ENCODE data around the gene ENPP3. TPM values are rescaled to one million over a fixed set of nuclear protein-coding genes. Genes with fewer than 3 reads are reported as not detected.

Gene ENPP3
- total and polyA plus RNA-seq, 2 donors = 0.43 to 2.4 TPM

DNA sequence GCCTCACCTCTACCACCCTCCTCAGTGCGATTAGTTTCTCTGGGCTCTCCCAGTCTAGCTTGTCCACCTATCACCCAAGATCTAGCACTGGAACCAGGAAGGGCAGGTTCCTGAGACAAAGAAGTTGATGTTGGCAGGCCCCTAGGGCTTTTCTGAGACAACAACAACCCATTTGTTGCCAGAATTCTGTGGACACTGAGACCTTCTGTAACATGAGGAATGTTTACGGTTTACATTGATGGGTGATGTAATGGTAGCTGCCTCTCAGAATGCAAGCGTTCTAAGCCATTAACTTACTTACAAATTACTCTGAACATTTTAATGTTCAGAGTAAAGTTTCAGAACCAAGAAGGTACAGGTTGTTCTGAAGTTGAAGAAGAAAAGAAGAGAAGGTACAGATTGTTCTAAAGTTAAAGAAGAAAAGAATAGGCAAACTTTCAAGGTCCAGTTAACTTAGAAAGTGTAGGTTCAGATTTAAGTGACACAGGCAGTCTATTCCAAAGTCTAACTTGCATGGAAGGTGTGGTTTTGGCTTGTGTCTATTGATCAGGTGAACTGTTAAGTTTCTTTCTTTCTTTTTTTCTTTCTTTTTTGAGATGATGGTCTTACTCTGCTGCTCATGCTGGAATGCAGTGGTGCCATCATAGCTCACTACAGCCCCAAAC is 5.3 kb upstream of the ENPP3 start:
- 85% methylated on average over 3 of the region's 3 CpGs for WGBS
- peaks cover 1% of the 10 kb centered on the region for H3K4me1 ChIP-seq (ENCODE audit: insufficient read depth)
- no peak overlapping the region for H3K27ac ChIP-seq (ENCODE audit: low read depth)
- no peak for DNase-seq (ENCODE audit: extremely low spot score)
- no peaks in the 10 kb centered on the region for H3K36me3 ChIP-seq (ENCODE audit: insufficient read depth)
- no peak overlapping the region for H3K4me3 ChIP-seq (ENCODE audit: low read depth, low read length)

DNA sequence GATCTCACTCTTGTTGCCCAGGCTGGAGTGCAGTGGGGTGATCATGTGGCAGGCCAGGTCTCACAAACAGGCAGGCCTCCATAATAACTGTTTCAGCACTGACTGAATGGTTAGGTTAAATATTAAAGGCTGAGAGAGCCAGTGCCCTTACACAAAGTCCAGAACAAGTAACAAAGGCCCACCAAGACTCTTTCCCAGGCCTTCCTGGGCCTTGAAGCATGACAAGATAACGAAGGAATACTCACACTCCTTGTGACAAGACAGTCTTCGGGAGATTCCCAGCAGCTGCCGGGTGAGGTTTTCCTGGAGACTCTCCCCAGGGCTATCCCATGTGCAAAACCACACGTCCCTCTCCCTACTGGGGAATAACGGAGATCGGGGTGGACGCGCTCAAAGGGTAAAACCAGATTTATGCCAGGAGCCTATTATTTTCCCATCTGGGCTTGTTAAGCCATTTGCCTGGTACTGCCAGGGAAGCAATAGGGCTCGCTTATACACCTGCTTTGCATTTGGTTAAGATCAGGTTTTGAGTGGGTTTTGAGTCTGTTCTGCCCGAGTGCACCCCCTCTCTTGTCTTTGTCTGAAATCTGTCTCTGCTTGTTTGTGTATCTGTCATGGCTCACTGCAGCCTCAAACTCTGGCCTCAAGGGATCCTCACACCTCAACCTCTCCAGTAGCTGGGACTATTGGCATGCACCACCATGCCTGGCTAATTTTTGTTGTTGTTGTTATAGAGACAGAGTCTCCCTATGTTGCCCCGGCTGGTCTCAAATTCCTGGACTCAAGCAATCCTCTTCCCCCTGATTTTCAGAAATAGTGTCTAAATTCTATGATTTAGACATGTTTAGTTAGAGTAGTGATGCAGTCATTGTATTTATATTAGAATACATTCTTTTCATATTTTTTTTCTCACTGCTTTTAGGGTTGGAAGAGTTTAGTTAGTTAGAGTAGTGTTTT is 1.4 kb upstream of the ENPP3 start:
- no peak overlapping the region for H3K27ac ChIP-seq (ENCODE audit: low read depth)
- H3K4me1 ChIP-seq (ENCODE audit: insufficient read depth) = no peaks in the 10 kb centered on the region
- H3K36me3 ChIP-seq (ENCODE audit: insufficient read depth) = no peaks in the 10 kb centered on the region
- no peak for DNase-seq (ENCODE audit: extremely low spot score)
- H3K4me3 ChIP-seq (ENCODE audit: low read depth, low read length) = no peak overlapping the region
- 86% methylated on average over 11 of the region's 11 CpGs for WGBS

DNA sequence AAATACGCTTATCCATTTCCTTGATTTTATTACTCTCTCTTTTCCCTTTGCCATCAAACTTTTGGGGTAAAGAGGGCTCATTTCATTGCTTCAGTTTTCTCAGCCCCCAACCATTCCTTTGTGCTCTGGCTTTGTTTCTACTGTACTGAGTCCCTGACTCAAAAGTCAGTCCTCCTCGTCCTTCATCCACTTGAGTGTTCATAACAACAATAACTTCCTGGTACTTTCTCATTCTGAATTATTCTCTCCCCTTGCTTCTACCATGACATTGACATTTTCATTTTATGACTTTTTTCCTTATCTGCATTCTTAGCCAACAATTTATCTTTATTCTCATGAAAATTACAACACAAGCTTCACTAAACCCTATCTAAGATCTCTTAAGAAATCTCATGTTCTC is 911 bp downstream of the ENPP3 start:
- H3K27ac ChIP-seq (ENCODE audit: low read depth) = no peak overlapping the region
- no peaks in the 10 kb centered on the region for H3K36me3 ChIP-seq (ENCODE audit: insufficient read depth)
- no peak for DNase-seq (ENCODE audit: extremely low spot score)
- H3K4me3 ChIP-seq (ENCODE audit: low read depth, low read length) = no peak overlapping the region
- WGBS = 76% methylated on average over 2 of the region's 2 CpGs
- H3K4me1 ChIP-seq (ENCODE audit: insufficient read depth) = no peaks in the 10 kb centered on the region

DNA sequence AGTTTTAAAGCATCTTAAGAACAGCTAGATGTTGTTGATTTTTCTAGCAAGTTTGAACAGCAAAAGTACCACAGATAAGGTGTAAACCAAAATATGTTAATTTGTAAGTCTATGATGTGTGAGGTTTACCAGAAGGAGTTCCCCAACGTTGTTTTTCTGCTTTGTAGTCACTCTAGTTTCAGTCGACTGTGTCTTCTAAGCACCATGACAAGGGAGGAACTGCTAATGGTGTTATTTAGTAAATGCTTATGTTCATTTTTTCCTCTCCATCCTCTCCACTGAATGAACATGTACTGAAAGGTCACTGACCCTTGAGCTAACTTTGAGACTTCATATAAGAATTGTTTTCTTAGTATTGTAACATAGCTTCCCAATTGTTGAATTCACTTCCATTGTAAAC is 3.0 kb downstream of the ENPP3 start:
- 56% methylated on average over 2 of the region's 2 CpGs for WGBS
- no peak overlapping the region for H3K4me3 ChIP-seq (ENCODE audit: low read depth, low read length)

GRCh38 chr6:131640576-131640975 is 3.5 kb downstream of the ENPP3 start:
- DNase-seq (ENCODE audit: extremely low spot score) = no peak
- Histone ChIP-seq H3K4me3 (ENCODE audit: low read depth, low read length) (no peak overlapping the region), H3K4me1 (ENCODE audit: insufficient read depth) (no peaks in the 10 kb centered on the region), H3K36me3 (ENCODE audit: insufficient read depth) (no peaks in the 10 kb centered on the region), H3K27ac (ENCODE audit: low read depth) (no peak overlapping the region)
- WGBS = 82% methylated on average over 3 of the region's 3 CpGs

More for the DNA sequence above, 3.0 kb downstream of the ENPP3 start:
- Histone ChIP-seq H3K4me1 (ENCODE audit: insufficient read depth) (no peaks in the 10 kb centered on the region), H3K27ac (ENCODE audit: low read depth) (no peak overlapping the region), H3K36me3 (ENCODE audit: insufficient read depth) (no peaks in the 10 kb centered on the region)
- no peak for DNase-seq (ENCODE audit: extremely low spot score)

GRCh38 chr6:131641554-131641953 is 4.5 kb downstream of the ENPP3 start:
- DNase-seq (ENCODE audit: extremely low spot score) = no peak
- WGBS = 93% methylated on average over 1 of the region's 1 CpG
- Histone ChIP-seq H3K36me3 (ENCODE audit: insufficient read depth) (no peaks in the 10 kb centered on the region), H3K4me1 (ENCODE audit: insufficient read depth) (no peaks in the 10 kb centered on the region), H3K27ac (ENCODE audit: low read depth) (no peak overlapping the region), H3K4me3 (ENCODE audit: low read depth, low read length) (no peak overlapping the region)

GRCh38 chr6:131642565-131642964 is 5.5 kb downstream of the ENPP3 start:
- no peak for DNase-seq (ENCODE audit: extremely low spot score)
- WGBS = 83% methylated on average over 6 of the region's 6 CpGs
- no peaks in the 10 kb centered on the region for H3K4me1 ChIP-seq (ENCODE audit: insufficient read depth)
- H3K27ac ChIP-seq (ENCODE audit: low read depth) = no peak overlapping the region
- H3K36me3 ChIP-seq (ENCODE audit: insufficient read depth) = no peaks in the 10 kb centered on the region
- H3K4me3 ChIP-seq (ENCODE audit: low read depth, low read length) = no peak overlapping the region

GRCh38 chr6:131642987-131643611 is 6.0 kb downstream of the ENPP3 start:
- no peak for DNase-seq (ENCODE audit: extremely low spot score)
- Histone ChIP-seq H3K27ac (ENCODE audit: low read depth) (no peak overlapping the region), H3K4me3 (ENCODE audit: low read depth, low read length) (no peak overlapping the region), H3K4me1 (ENCODE audit: insufficient read depth) (no peaks in the 10 kb centered on the region), H3K36me3 (ENCODE audit: insufficient read depth) (no peaks in the 10 kb centered on the region)
- 69% methylated on average over 3 of the region's 3 CpGs for WGBS

- no peak for DNase-seq (ENCODE audit: extremely low spot score)
- H3K36me3 ChIP-seq (ENCODE audit: insufficient read depth) = no peaks in the 10 kb centered on the region
- H3K27ac ChIP-seq (ENCODE audit: low read depth) = no peak overlapping the region
- H3K4me1 ChIP-seq (ENCODE audit: insufficient read depth) = no peaks in the 10 kb centered on the region
- H3K4me3 ChIP-seq (ENCODE audit: low read depth, low read length) = no peak overlapping the region
- 66% methylated on average over 2 of the region's 2 CpGs for whole genome bisulfite sequencing
These were observed 6.9 kb downstream of the ENPP3 start for GRCh38 chr6:131643855-131644460.

- 80% methylated on average over 1 of the region's 1 CpG for WGBS
- Histone ChIP-seq H3K4me3 (ENCODE audit: low read depth, low read length) (no peak overlapping the region), H3K4me1 (ENCODE audit: insufficient read depth) (no peaks in the 10 kb centered on the region), H3K36me3 (ENCODE audit: insufficient read depth) (no peaks in the 10 kb centered on the region), H3K27ac (ENCODE audit: low read depth) (no peak overlapping the region)
- DNase-seq (ENCODE audit: extremely low spot score) = no peak
These were observed 7.8 kb downstream of the ENPP3 start for GRCh38 chr6:131644921-131645320.

- Histone ChIP-seq H3K4me1 (ENCODE audit: insufficient read depth) (no peaks in the 10 kb centered on the region), H3K4me3 (ENCODE audit: low read depth, low read length) (no peak overlapping the region), H3K27ac (ENCODE audit: low read depth) (no peak overlapping the region), H3K36me3 (ENCODE audit: insufficient read depth) (no peaks in the 10 kb centered on the region)
- 89% methylated on average over 2 of the region's 2 CpGs for WGBS
- DNase-seq (ENCODE audit: extremely low spot score) = no peak
These were observed 8.7 kb downstream of the ENPP3 start for GRCh38 chr6:131645846-131646245.

DNA sequence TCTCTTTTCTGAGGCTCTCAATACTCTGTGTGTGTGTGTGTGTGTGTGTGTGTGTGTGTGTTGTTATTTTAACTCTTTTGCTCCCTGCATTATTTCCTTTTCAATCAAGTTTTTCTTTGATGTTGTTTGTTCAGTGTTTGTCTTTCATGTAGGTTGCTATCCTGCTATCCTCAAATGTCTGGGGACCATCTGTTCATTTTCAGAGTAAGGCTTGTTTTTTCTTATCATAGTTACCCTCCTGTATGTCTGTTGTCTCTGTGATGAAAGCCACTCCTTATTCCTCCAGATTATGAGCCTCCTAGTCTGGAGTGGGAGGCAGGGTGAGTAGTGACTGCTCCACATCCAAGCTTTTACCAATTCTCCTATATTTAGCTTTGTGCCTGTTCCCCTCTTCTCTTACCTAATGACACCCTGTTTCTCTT is 9.2 kb downstream of the ENPP3 start:
- H3K27ac ChIP-seq (ENCODE audit: low read depth) = no peak overlapping the region
- no peaks in the 10 kb centered on the region for H3K4me1 ChIP-seq (ENCODE audit: insufficient read depth)
- no peak for DNase-seq (ENCODE audit: extremely low spot score)
- no peaks in the 10 kb centered on the region for H3K36me3 ChIP-seq (ENCODE audit: insufficient read depth)
- H3K4me3 ChIP-seq (ENCODE audit: low read depth, low read length) = no peak overlapping the region

DNA sequence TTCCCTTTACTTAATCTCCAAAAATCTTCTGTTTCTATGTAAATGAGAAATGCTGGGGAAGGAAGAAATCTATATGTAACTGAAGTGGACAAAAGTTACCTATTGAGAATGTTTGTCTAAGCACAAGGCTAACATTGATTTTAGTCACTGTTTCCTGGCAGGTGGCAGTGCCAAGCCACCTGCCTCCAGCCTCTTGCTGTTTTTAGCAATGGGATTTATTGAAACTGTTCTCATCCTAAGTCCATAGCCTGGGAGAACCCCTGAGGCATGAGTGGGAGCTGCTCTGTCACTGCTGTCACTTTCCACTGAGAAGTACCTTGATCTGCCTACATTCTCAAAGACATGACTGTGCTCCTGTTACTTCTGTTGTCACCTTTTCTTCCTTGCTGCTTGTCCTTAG is 14.7 kb downstream of the ENPP3 start:
- DNase-seq (ENCODE audit: extremely low spot score) = no peak

More for the DNA sequence above, 14.7 kb downstream of the ENPP3 start:
- no peak overlapping the region for H3K27ac ChIP-seq (ENCODE audit: low read depth)
- H3K36me3 ChIP-seq (ENCODE audit: insufficient read depth) = no peaks in the 10 kb centered on the region
- H3K4me1 ChIP-seq (ENCODE audit: insufficient read depth) = no peaks in the 10 kb centered on the region
- H3K4me3 ChIP-seq (ENCODE audit: low read depth, low read length) = no peak overlapping the region
